Islet of Langerhans (tissue), 1 donor: ENCODE measurements around the gene CAMTA1.

ENCODE experiments used
- FAIRE-seq: peaks from one replicate; lab custom pipeline; 2011; peaks lifted over from hg19 to GRCh38; lab: Jason Lieb, UNC

The CAMTA1 gene

GRCh38 chr1:7752512-7753417, 967.5 kb downstream of the CAMTA1 start:
- FAIRE-seq, result peak; percentile 97

DNA sequence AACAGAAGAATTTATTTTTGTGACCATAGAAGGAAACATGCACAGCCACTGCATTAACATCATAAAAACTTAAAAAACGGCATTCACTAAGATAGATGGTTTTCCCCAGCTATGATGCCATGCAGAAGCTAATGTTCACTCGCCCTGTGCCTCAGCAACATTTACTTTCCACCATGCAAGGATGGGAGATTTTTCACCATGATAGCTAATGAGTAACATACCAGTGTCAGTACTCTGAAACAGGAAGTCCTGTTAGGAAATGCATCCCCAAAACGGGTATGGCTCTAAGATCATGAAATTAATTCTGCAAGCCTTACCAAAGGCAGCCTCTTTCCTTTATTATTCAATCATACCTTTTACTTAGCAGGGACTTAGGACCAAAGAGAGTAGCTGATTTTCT, 968.4 kb downstream of the CAMTA1 start:
- no peak for FAIRE-seq

GRCh38 chr1:7754234-7754633, 969.0 kb downstream of the CAMTA1 start:
- no peak for FAIRE-seq

GRCh38 chr1:7755448-7755847, 970.2 kb downstream of the CAMTA1 start:
- no peak for FAIRE-seq

GRCh38 chr1:7760245-7760644, 975.0 kb downstream of the CAMTA1 start:
- FAIRE-seq, result no peak

DNA sequence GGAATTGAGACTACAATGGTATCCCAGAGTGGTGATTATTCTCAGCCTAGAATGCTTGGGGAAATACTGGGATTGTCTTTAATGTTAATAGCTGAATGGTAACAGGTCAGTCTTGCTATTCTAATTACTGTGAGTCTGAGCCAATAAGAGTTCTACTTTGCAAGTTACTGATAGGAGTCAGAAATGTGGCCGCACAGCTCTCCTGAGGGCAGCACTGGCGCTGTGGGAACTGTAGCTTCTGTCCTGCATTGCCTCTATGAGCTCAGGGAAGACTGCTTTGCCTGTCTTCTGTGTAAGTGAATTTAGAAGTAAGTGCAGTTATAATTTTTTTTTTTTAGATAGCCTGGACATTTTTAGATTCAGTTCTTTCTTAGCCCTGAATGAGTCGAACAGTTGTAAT, 975.8 kb downstream of the CAMTA1 start:
- no peak for FAIRE-seq

GRCh38 chr1:7767176-7767575, 981.9 kb downstream of the CAMTA1 start:
- no peak for FAIRE-seq

DNA sequence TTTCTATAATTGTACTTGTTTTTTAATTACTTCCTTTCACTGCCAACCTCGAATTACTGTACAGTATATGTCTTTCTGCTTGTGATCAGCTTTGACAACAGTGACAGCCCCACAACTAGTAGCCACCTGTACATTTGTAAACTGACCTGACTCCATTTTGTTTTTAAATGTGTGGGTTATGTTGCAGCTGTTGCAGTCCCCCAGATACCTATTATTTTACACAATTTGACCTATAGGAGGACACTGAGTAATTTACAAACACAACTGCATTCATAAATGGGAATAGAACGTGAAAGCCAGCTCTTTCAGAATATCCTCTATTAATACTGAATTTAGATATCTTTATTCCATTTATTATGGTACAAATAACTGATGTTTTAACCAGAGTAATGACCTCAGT, 983.3 kb downstream of the CAMTA1 start:
- FAIRE-seq, result no peak

GRCh38 chr1:7769673-7770412, 984.6 kb downstream of the CAMTA1 start:
- FAIRE-seq, result no peak

DNA sequence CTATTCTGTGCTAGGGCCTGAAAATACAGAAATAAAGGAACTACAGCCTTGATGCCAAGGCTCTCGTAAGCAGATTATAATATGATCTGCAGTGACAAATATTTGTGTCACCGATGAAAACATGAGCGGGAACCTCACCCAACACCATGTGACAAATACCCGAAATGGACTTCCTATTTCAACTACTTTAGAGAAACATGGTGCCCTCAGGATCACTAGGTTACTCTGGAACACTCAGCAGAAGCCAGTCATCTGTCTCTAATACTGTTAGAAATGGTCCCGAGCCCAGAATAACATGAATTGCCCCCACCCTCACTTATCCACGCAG, 985.4 kb downstream of the CAMTA1 start:
- FAIRE-seq, result no peak

GRCh38 chr1:7770997-7771822, 986.0 kb downstream of the CAMTA1 start, which contains the start of gene VAMP3:
VAMP3 (plus strand) TSS chr1:7771296; CDS start chr1:7771384, 88 bp downstream.
- no peak for FAIRE-seq

DNA sequence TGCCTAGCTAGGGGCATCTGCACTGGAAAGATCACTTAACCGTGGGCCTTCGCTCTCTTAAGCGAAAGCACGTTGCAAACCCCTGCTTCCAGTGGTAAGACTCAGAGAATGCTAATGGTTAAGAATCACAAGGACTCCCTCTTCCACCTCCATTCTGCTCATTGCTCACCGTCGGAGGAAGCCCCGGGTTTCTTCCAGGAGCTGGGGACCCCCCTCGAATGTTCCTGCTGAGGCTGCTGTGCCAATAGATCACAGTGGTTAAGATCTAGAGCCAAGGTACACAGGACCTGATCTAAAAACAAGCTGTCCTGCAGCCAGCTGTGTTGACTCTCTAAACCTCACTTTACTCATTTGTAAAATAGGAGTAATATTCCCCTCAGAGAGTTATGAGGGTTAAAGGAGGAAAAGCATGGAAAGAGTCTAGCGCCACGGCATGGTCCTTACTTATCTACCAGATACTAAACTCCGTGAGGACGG, 986.6 kb downstream of the CAMTA1 start:
- no peak for FAIRE-seq

DNA sequence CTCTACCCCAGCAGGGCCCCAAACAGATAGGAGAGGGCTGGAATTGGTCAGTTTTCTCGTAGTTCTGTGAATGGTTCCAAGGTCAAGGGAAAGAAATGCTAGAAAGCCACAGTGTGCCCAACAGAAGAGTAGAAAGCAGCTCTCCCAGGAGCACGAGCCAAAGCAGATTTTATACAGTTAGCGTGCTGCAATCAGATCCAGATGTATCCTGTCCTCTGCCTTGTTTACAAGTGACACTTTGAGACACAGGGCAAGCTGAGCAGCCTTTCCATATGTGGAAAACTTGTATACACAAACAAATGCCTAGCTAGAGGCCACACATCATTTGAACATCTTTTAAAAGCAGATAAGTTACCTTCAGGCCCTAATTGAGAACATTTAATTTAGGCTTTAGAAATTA, 992.3 kb downstream of the CAMTA1 start:
- FAIRE-seq, result no peak

- no peak for FAIRE-seq
These were observed 992.9 kb downstream of the CAMTA1 start for GRCh38 chr1:7778133-7778628.

DNA sequence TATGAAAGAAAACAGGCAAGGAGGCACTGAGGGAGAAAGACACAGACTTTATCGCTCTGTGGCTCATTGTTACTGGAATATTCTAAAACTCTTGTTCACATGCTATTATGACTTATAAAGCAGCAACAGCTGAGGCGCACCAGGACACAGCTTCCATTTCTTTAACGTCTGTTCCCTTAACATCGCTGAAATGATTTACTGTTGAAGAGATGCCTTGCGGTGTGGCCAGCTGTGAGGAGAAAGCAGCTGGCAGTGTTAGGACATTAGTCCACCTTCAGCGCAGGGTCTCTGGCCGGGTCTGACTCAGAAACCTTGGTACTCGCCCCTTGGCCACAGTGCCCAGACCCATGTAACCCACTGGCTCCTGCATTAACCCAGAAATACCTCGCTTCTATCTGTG, 995.7 kb downstream of the CAMTA1 start:
- FAIRE-seq, result no peak

DNA sequence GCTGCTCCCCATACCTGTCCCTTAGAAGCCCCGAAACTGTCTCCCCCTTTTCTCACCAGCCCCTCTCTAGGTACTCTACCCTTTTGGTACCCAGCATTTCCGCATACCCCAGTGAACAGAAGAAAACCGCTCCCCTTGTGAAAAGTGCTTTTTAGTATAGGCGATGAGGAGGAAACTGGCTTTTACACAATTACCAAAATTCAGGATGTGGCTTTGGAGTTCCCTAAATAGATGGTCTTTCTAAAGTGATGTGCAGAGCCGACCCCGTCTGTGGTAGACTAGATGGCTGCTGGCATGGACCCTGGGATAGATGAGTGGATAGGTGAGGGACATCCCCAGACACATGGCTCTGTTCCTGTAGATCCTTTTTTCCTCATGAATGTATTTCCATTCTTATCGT, 996.2 kb downstream of the CAMTA1 start:
- FAIRE-seq, result no peak

GRCh38 chr1:7781923-7782495, 996.8 kb downstream of the CAMTA1 start:
- FAIRE-seq, result no peak

DNA sequence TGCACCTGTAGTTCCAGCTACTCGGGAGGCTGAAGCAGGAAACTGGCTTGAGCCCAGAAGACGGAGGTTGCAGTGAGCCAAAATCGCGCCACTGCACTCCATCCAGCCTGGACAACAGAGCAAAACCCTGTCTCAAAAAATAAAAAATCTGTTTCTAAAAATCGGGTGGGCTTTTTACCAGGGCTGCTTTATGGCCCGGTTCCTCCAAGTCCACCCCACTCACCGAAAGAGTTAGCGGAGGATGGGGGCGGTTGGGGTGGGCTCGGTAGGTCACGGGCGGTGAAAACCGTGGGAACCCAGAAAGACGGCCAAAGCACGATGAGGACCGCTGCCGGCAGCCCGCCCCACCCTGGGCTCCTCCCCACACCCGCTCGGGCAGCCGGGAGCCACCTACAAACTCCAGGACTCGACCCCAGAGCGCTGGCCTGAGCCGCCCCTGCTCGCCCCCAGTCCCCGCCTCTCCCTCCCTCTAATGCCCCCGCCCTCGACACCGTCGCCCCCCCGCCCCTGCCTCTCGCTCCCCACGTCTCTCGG, 998.0 kb downstream of the CAMTA1 start:
- no peak for FAIRE-seq

- FAIRE-seq, result no peak
These were observed 998.7 kb downstream of the CAMTA1 start, which contains the start of gene PER3 for GRCh38 chr1:7783826-7784491. PER3 (plus strand) TSS chr1:7784291; CDS start chr1:7784878, 587 bp downstream.

DNA sequence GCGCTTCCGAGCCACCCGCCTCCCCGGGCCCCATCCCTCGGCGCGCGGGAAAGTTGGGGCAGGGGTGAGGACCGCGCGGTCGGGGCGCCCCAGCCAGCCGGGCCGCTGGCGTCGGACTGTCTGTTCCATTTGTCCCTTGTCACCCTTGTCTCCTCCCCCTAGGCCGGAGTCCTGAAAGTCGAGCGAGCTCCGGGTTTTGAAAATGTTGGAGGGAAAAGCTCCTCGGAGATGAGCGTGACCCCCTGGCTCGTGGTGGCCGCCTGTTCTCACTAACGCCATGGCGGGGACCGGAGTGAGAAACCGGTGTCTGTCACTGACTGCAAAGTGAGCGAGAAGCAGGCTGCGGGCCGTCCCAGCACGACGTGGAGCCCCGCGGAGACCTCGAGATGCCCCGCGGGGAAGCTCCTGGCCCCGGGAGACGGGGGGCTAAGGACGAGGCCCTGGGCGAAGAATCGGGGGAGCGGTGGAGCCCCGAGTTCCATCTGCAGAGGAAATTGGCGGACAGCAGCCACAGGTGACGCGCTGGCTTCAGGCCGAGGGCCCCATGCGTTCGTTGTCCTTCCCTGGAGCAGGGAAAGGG, 999.3 kb downstream of the CAMTA1 start:
- no peak for FAIRE-seq

DNA sequence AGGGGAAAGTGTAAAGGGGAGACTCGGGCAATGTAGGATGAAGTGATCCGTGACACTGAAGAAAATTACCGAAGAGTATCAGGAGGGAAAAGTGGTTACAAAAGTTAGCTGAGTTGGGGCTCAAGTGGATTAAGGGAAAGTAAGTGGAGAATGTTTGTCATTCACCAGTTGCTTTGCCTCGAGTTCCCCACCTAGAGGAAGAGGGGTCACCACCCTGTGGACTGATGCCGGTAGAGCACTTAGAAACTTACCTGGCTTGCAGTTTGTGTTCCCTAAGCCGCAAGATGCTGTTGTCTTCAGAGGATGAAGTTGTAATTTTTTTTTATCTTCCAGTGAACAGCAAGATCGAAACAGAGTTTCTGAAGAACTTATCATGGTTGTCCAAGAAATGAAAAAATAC, 999.9 kb downstream of the CAMTA1 start:
- no peak for FAIRE-seq
